Ectodermal cell (in vitro differentiated cells): Measurements from ENCODE around the gene OAF.

ENCODE experiments used
- H3K27ac ChIP-seq: 2 replicates; pipeline ENCODE4 v1.7.0; 2013; ENCODE audit warnings: mild to moderate bottlenecking, low read depth, low read length; ENCODE audit not compliant: insufficient read depth, poor library complexity, severe bottlenecking
- H3K27me3 ChIP-seq: 2 replicates; pipeline ENCODE4 v1.7.0; 2013; ENCODE audit warnings: mild to moderate bottlenecking, low read length; ENCODE audit not compliant: insufficient read depth, control insufficient read depth, poor library complexity, severe bottlenecking
- H3K36me3 ChIP-seq: one replicate; pipeline ENCODE4 v1.7.0; 2013; ENCODE audit warnings: low read length; ENCODE audit not compliant: control insufficient read depth, insufficient read depth
- H3K4me1 ChIP-seq: one replicate; pipeline ENCODE4 v1.7.0; 2013; ENCODE audit warnings: low read length; ENCODE audit not compliant: control insufficient read depth, insufficient read depth
- H3K4me3 ChIP-seq: 2 replicates; pipeline ENCODE4 v1.7.0; 2013; ENCODE audit warnings: low read depth, low read length, control low read depth; ENCODE audit not compliant: insufficient read depth
- H3K9me3 ChIP-seq: 2 replicates; pipeline ENCODE4 v1.7.0; 2013; ENCODE audit warnings: mild to moderate bottlenecking, low read length, moderate library complexity; ENCODE audit not compliant: control insufficient read depth
- WGBS, 2 experiments: methylation state at CpG; one replicate each; pipeline ENCODE4 v1.1.7; 2013; ENCODE audit warnings: missing lambda C conversion rate in 2 of 2; 5-methylcytosine and 5-hydroxymethylcytosine counted together

OAF gene

GRCh38 chr11:120230433-120231071 lies 19.7 kb downstream of the OAF start:
- 85 to 86% methylated on average over 5 of the region's 5 CpGs for WGBS, 2 experiments
- Histone ChIP-seq H3K9me3 (no peaks in the 10 kb centered on the region), H3K27me3 (peaks cover 9% of the 10 kb centered on the region), H3K36me3 (no peaks in the 10 kb centered on the region), H3K4me3 (no peak overlapping the region), H3K27ac (no peak overlapping the region), H3K4me1 (peaks cover 2% of the 10 kb centered on the region)

GRCh38 chr11:120231963-120232362 lies 21.1 kb downstream of the OAF start:
- no peak overlapping the region for H3K4me3 ChIP-seq
- H3K27me3 ChIP-seq = peaks cover 9% of the 10 kb centered on the region
- H3K36me3 ChIP-seq = no peaks in the 10 kb centered on the region
- H3K27ac ChIP-seq = no peak overlapping the region
- H3K9me3 ChIP-seq = no peaks in the 10 kb centered on the region
- WGBS, 2 experiments = 79 to 86% methylated on average over 4 of the region's 4 CpGs
- H3K4me1 ChIP-seq = no peaks in the 10 kb centered on the region

- H3K27ac ChIP-seq = no peak overlapping the region
- WGBS, 2 experiments = 89 to 91% methylated on average over 9 of the region's 9 CpGs
- H3K4me1 ChIP-seq = no peaks in the 10 kb centered on the region
- H3K27me3 ChIP-seq = peaks cover 17% of the 10 kb centered on the region
- H3K4me3 ChIP-seq = no peak overlapping the region
- H3K36me3 ChIP-seq = no peaks in the 10 kb centered on the region
- no peaks in the 10 kb centered on the region for H3K9me3 ChIP-seq
Observed at GRCh38 chr11:120233207-120233803, 22.5 kb downstream of the OAF start.

GRCh38 chr11:120235024-120235628 lies 24.3 kb downstream of the OAF start:
- WGBS, 2 experiments = 14 to 15% methylated on average over 8 of the region's 8 CpGs
- no peaks in the 10 kb centered on the region for H3K36me3 ChIP-seq
- H3K9me3 ChIP-seq = no peaks in the 10 kb centered on the region
- H3K4me1 ChIP-seq = peaks cover under 1% of the 10 kb centered on the region
- H3K27ac ChIP-seq = no peak overlapping the region
- peaks cover 35% of the 10 kb centered on the region for H3K27me3 ChIP-seq
- no peak overlapping the region for H3K4me3 ChIP-seq

- Histone ChIP-seq H3K4me3 (no peak overlapping the region), H3K9me3 (no peaks in the 10 kb centered on the region), H3K4me1 (peaks cover 3% of the 10 kb centered on the region), H3K27me3 (peaks cover 43% of the 10 kb centered on the region), H3K27ac (no peak overlapping the region), H3K36me3 (no peaks in the 10 kb centered on the region)
- WGBS, 2 experiments = 47 to 51% methylated on average over 4 to 5 of the region's 5 CpGs
Observed at GRCh38 chr11:120236169-120237107, 25.6 kb downstream of the OAF start.

DNA sequence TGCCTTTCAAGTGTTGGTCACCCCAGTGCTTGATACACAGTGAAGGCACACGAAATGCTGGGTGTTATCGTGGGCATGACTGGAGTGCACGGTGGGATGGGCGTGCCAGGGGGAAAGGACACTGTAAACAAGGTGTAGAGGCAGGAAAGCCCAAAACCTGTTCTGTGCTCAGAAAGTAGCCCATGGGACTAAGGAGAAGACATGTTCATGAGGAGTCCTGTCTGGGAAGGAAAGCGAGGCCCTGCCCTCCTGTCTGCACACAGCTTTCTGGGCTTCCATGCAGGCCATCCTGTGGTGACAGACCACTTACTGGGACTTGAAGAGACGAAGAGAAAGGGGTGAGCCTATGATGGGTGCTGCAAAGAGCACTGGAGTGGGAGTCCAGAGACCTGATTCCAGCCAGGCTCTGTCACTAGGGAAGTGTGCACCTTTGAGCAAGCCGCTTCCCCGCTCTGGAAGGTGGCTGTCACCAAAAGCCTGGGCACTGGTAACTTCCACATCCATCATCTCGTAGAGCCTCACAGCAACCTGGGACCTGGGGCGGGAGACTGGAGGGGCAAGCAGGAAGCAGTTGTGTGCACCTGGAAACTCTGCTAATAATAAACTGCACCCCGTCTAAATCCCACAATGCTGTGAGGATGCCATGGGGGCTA lies 28.3 kb downstream of the OAF start:
- WGBS, 2 experiments = 90 to 92% methylated on average over 11 of the region's 11 CpGs

GRCh38 chr11:120239713-120240640 lies 29.1 kb downstream of the OAF start, which contains the start of gene POU2F3:
POU2F3 (plus strand) TSS chr11:120240140; CDS start chr11:120240344, 204 bp downstream.
- no peaks in the 10 kb centered on the region for H3K36me3 ChIP-seq
- peak within 1 kb of the TSS; percentile 24 for H3K4me3 ChIP-seq
- no peak within 1 kb of the TSS for H3K27ac ChIP-seq
- no peaks in the 10 kb centered on the region for H3K9me3 ChIP-seq
- H3K4me1 ChIP-seq = peaks cover 3% of the 10 kb centered on the region
- H3K27me3 ChIP-seq = peaks cover 39% of the 10 kb centered on the region
- WGBS, 2 experiments = 7 to 8% methylated on average over 66 of the region's 66 CpGs

More for the DNA sequence above, 28.3 kb downstream of the OAF start:
- Histone ChIP-seq H3K4me1 (peaks cover 3% of the 10 kb centered on the region), H3K36me3 (no peaks in the 10 kb centered on the region), H3K4me3 (no peak overlapping the region), H3K27me3 (peaks cover 44% of the 10 kb centered on the region), H3K9me3 (no peaks in the 10 kb centered on the region), H3K27ac (no peak overlapping the region)

DNA sequence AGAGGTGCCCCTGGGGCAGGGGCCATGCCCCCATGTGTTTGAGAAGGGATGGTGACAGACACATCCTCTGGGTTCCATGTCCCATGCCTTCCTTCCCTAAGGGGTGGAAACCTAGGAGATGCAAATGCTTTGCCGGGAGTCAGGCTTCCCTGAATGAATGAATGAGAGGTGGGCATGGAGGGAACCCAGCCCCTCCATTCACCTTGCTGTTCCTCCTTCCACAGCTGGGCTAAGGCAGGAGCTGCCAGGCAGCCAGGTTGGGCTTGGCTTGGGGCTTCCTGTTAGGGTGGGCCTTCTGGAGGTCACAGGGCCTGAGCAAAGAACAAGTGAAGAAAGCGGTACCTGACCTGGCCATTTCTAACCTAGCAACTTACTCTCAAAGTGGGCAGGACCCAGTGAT lies 30.0 kb downstream of the OAF start:
- H3K4me3 ChIP-seq = no peak overlapping the region
- no peaks in the 10 kb centered on the region for H3K9me3 ChIP-seq
- no peaks in the 10 kb centered on the region for H3K36me3 ChIP-seq
- H3K4me1 ChIP-seq = peaks cover 10% of the 10 kb centered on the region
- no peak overlapping the region for H3K27ac ChIP-seq
- H3K27me3 ChIP-seq = peaks cover 39% of the 10 kb centered on the region
- WGBS, 2 experiments = 91 to 95% methylated on average over 2 of the region's 2 CpGs

GRCh38 chr11:120241277-120241676 lies 30.4 kb downstream of the OAF start:
- Histone ChIP-seq H3K36me3 (no peaks in the 10 kb centered on the region), H3K4me1 (peaks cover 10% of the 10 kb centered on the region), H3K27me3 (peaks cover 39% of the 10 kb centered on the region), H3K9me3 (no peaks in the 10 kb centered on the region), H3K4me3 (no peak overlapping the region), H3K27ac (no peak overlapping the region)
- WGBS, 2 experiments = 93 to 95% methylated on average over 7 of the region's 7 CpGs
